Muscle layer of colon (tissue), 2 donors: ENCODE results near the gene LEMD3.

Source experiments
- H3K27ac ChIP-seq: one replicate; pipeline ENCODE4 v1.7.0; 2013; ENCODE audit warnings: low read depth, mild to moderate bottlenecking, low read length, moderate library complexity
- H3K27me3 ChIP-seq, 2 donors: one replicate each; pipeline ENCODE4 v1.7.0; 2013; ENCODE audit warnings: low read length in 2 of 2, mild to moderate bottlenecking in 2 of 2; ENCODE audit not compliant: insufficient read depth in 2 of 2, control insufficient read depth in 1 of 2
- H3K36me3 ChIP-seq: one replicate; pipeline ENCODE4 v1.7.0; 2013; ENCODE audit warnings: mild to moderate bottlenecking, low read length; ENCODE audit not compliant: insufficient read depth
- H3K4me1 ChIP-seq: one replicate; pipeline ENCODE4 v1.7.0; 2013; ENCODE audit warnings: mild to moderate bottlenecking, low read length; ENCODE audit not compliant: insufficient read depth
- H3K4me3 ChIP-seq, 2 donors: one replicate each; pipeline ENCODE4 v1.7.0; 2013; ENCODE audit warnings: low read length in 2 of 2, low read depth in 1 of 2, mild to moderate bottlenecking in 1 of 2, moderate library complexity in 1 of 2
- H3K9ac ChIP-seq: one replicate; pipeline ENCODE4 v1.7.0; 2013; ENCODE audit warnings: low read length
- H3K9me3 ChIP-seq: one replicate; pipeline ENCODE4 v1.7.0; 2013; ENCODE audit warnings: mild to moderate bottlenecking, low read length
- donor health status: abdominal sarcoma.
- donor health status: Adenocarcinoma of cecum.

LEMD3 gene

DNA sequence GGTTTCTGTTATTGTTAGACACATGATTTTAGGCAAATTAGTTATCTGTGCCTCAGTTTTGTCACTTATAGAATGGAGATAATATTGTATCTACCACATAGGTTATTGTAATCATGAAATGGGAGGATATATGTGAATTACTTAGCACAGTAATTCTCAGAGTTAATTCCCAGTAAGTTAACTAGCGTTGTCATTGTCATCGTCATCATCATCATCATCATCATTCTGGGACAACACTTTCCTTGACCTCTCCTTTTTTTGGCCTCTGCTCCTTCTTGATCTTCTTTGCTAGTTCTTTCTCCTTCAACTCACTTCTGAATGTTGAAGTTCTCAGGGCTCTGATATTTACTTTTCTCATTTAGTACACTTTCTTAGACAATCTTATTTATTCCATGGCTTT lies 122.9 kb downstream of the LEMD3 start:
- H3K27ac ChIP-seq = no peak overlapping the region
- no peaks in the 10 kb centered on the region for H3K27me3 ChIP-seq
- no peaks in the 10 kb centered on the region for H3K36me3 ChIP-seq
- H3K4me1 ChIP-seq = peaks cover 23% of the 10 kb centered on the region
- H3K4me3 ChIP-seq = no peak overlapping the region
- H3K9ac ChIP-seq = no peak overlapping the region
- H3K9me3 ChIP-seq = no peaks in the 10 kb centered on the region

- H3K27me3 ChIP-seq = no peaks in the 10 kb centered on the region
- H3K36me3 ChIP-seq = no peaks in the 10 kb centered on the region
- peaks cover 25% of the 10 kb centered on the region for H3K4me1 ChIP-seq
- no peak overlapping the region for H3K4me3 ChIP-seq
- no peak overlapping the region for H3K27ac ChIP-seq
- H3K9me3 ChIP-seq = no peaks in the 10 kb centered on the region
- no peak overlapping the region for H3K9ac ChIP-seq
These were observed 124.4 kb downstream of the LEMD3 start for GRCh38 chr12:65293735-65294134.

GRCh38 chr12:65294641-65295262 lies 125.4 kb downstream of the LEMD3 start:
- Histone ChIP-seq H3K9me3 (no peaks in the 10 kb centered on the region), H3K9ac (no peak overlapping the region), H3K36me3 (no peaks in the 10 kb centered on the region), H3K27ac (no peak overlapping the region), H3K4me3 (no peak overlapping the region), H3K4me1 (peaks cover 33% of the 10 kb centered on the region), H3K27me3 (no peaks in the 10 kb centered on the region)

GRCh38 chr12:65296508-65297265 lies 127.3 kb downstream of the LEMD3 start:
- Histone ChIP-seq H3K4me1 (peaks cover 34% of the 10 kb centered on the region), H3K9ac (no peak overlapping the region), H3K9me3 (no peaks in the 10 kb centered on the region), H3K27me3 (no peaks in the 10 kb centered on the region), H3K27ac (no peak overlapping the region), H3K4me3 (no peak overlapping the region), H3K36me3 (no peaks in the 10 kb centered on the region)
